ENCODE data around the gene TCF7L2.

TCF7L2 gene

GRCh38 chr10:112967200-112967599 lies 17.2 kb downstream of the TCF7L2 start:
- no peak for DNase-seq

GRCh38 chr10:112969131-112969530 lies 19.1 kb downstream of the TCF7L2 start:
- DNase-seq: no peak

DNA sequence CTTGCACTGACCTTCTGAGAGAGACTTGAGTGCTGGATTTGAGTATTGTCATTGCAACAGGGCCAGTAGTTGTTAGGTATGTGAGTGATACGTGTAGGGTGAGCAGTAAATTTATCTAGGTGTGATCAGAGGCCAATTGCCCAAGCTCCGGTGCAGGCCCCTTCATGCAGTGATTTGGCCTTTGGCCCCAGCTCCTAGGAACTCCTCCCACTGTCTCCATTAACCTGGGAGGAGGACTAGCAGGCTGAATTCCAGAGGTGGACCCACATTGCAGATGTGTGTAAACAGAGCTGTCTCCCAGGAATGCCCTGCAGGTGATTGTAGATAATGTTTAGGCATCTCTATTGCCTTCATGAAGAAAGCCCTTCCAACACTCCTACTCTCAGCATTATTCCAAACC lies 19.5 kb downstream of the TCF7L2 start:
- no peak for DNase-seq

GRCh38 chr10:112970021-112970420 lies 20.0 kb downstream of the TCF7L2 start:
- DNase-seq: no peak

- no peak for DNase-seq
Observed at GRCh38 chr10:112972606-112973005, 22.6 kb downstream of the TCF7L2 start.

DNA sequence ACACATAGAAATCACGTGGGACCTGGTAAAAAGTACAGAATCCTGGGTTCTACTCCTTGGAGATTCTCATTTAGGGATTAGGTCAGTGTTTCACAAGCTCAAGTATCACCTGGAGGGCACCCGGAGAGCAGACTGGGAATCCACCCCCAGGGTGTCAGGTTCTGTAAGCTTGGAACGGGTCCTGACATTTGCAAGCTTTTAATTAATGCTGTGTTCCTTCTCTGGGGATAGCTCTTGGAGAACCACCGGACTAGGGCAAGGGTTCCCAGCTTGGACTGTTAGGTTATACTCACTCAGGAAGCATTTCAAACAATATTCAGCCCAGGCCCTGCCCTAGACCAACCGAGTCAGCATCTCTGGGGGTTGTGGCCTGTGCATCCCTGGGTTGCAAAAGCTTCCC lies 23.0 kb downstream of the TCF7L2 start:
- no peak for DNase-seq

DNA sequence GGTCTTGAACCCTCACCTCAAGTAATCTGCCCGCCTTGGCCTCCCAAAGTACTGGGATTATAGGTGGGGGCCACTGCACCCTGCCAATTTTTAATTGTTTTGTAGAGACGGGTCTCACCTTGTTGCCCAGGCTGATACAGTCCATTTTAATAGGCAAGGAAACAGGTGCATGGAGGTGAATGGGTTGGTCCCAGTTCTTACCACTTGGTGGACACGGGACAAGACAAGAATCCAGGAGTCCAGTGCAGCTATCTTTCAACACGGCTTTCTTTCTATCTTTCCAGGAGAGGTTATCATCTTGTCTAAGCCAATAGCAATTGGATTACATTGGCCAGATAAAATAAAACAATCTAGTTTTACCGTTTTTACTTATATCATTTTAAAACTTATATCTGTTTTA lies 23.8 kb downstream of the TCF7L2 start:
- no peak for DNase-seq

- DNase-seq: peak; percentile 65
Observed at GRCh38 chr10:112977426-112977898, 27.4 kb downstream of the TCF7L2 start.

DNA sequence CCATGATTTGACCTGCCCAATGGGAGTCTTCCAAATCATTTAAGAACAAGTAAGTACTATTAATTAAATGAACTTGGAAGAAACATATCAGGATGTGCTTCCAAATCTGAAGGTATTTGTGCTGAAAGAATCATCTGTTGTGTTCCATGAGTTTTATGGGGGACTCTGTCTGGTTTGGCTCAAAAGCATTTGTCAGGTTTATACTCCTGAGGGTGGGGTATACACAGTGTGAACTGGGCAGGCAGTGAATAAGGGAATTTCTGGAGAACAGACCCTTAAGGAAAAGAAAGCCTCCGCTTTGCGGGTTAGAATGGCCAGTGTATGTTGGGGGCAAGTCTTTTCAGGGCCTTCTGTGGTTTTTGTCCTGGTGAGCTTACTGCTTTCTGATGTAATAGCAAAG lies 29.9 kb downstream of the TCF7L2 start:
- no peak for DNase-seq

- no peak for DNase-seq
Observed at GRCh38 chr10:112980937-112981336, 30.9 kb downstream of the TCF7L2 start.

DNA sequence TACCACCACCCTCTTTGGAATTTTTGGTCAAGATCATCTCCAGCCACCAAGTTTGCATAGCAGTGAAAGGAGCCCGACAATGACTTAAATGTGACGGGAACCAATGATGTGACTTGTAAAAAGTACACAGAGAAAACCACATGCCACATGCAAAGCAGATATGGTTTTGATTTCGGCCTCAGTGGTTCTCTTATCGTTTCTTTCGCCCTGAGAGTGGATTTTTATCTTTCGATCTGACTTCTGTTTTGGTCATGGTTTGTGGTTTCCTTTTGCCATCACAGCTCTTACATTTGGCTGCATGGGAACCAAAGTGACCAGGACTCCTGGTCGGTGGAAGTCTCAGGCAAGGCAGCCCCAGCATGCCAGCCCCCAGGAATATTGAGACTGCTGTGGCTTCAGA lies 31.5 kb downstream of the TCF7L2 start:
- no peak for DNase-seq

DNA sequence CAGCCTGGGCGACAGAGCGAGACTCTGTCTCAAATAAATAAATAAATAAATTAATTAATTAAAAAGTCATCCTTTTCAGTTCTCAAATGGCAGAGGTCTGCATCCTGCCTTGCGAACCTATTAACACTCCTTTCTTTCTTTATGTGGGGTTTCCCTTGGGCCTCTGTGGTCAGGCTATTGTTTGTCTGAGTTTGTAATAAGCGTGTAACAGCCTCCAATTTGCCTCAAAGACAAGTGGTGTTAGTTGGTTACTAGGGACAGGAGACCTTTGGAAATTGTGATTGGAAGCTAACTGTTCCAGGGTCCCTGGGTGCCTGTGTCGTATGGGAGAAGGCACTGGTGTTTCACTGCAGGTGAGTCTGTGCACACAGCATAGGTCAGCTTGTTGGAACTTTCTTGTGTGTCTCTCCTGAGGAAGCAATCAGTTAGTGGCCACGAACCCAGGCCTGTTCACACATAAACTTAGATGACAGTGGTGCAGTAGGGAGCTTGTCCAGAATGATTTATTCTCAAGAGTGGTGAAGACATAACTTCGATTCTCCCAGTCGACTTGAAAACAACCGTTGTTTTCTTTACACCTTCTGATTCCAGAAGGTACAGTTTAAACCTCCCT lies 33.5 kb downstream of the TCF7L2 start:
- no peak for DNase-seq

GRCh38 chr10:112984756-112985155 lies 34.7 kb downstream of the TCF7L2 start:
- no peak for DNase-seq

DNA sequence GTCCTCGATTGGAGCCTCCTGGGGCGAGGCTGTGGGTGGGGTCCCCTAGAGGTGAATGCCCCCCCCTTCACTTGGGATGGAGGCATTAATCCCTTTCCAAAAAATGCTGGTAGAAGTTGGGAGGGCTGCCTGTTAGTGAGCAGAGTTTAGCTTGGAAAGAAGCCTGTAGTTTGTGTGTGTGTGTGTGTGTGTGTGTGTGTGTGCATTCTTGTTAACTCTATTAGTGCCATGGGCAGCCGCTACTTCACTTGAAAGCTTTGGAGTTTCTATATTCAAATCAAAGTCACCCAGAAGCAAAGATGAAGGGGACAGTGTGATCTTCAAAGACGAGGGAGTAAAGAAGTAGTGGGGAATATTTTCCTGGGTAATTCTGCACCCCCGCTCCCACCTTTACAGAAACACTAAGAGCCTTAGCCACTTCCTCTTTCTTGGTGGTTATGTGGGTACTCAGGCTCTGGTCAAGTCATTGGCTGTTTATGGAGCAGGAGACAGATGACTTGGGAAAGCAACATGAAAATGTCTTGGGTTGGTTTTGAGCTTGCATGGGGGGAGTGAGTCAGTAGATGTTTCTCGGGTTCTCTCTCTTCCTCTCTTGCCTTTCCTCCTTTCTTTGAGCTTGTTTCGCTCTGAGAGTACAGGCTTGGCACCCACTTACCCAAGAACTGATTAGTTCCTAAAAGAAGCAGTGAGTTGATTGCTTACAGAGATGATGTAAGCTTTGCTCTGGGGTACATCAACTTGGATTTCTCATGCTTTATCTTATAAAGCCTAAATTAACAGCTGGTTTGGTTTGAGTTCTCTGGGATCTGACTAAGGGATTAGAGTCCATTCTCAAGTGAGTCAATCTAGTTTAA lies 35.9 kb downstream of the TCF7L2 start:
- DNase-seq: no peak

- no peak for DNase-seq
Observed at GRCh38 chr10:112986544-112987190, 36.6 kb downstream of the TCF7L2 start.

- DNase-seq: no peak
Observed at GRCh38 chr10:112988839-112989406, 38.9 kb downstream of the TCF7L2 start.

GRCh38 chr10:112989826-112990225 lies 39.8 kb downstream of the TCF7L2 start:
- DNase-seq: no peak

DNA sequence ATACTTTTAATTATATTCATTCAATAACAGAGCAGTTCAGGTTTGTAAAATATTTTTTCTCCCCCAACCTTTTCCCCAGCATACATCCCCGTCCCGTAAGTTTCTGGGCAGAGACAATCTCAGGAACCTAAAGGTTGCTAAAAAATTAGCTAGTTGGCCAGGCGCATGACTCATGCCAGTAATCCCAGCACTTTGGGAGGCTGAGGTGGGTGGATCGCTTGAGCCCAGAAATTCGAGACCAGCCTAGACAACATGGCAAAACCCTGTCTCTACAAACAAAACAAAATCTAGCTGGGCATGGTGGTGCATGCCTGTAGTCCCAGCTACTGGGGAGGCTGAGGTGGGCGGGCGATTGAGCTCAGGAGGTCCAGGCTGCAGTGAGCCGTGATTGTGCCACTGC lies 40.2 kb downstream of the TCF7L2 start:
- DNase-seq: no peak

DNA sequence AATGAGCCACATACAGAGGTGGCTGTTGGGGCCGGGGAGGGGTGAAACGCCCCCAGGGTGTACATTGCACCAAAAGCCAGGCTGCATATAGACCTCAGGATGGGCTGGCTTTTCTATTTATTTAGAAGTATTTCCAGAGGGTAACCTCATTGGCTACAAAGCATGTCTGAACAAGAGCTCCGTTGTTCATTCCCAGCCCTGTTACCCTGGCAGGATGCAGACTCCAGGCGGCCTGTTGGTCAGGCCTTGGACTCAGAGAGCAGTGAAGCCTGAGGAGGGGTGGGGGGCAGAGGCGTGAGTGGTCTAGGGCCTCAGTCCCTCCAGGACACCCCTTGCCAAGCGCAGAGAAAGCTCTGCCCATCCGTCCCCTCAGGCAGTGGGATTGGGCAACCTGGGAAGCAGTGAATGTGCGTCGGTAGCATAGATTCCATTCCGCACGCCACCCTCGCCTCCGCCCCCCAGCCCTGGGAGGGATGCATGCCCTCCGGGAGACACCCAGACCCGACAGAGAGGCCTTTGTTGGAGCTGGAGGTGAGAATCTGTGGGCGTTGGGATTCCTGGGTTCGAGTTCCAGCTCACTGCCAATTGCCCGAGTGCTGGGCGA lies 41.9 kb downstream of the TCF7L2 start:
- no peak for DNase-seq

GRCh38 chr10:112996462-112996861 lies 46.4 kb downstream of the TCF7L2 start:
- DNase-seq: no peak

GRCh38 chr10:112999102-112999501 lies 49.1 kb downstream of the TCF7L2 start:
- no peak for DNase-seq

GRCh38 chr10:113000442-113000841 lies 50.4 kb downstream of the TCF7L2 start:
- no peak for DNase-seq

All from retina (tissue), 1 donor.